GM18502 (cell line): ENCODE results near the gene CNTNAP1.

Experiments
- ATAC-seq: cut with Tn5 transposase; IDR thresholded peaks from one replicate; pipeline ENCODE4 v1.9.1; 2021; ENCODE audit warnings: mild to moderate bottlenecking; ENCODE audit not compliant: unreplicated experiment, poor library complexity

Gene CNTNAP1

GRCh38 chr17:42669977-42670788, 12.1 kb upstream of the CNTNAP1 start:
- ATAC-seq: no peak

- no peak for ATAC-seq
Observed at GRCh38 chr17:42670789-42671657, 11.3 kb upstream of the CNTNAP1 start.

- ATAC-seq: no peak
Observed at GRCh38 chr17:42672038-42672437, 10.3 kb upstream of the CNTNAP1 start.

GRCh38 chr17:42673266-42673884, 9.0 kb upstream of the CNTNAP1 start:
- ATAC-seq: no peak

GRCh38 chr17:42673885-42674754, 8.2 kb upstream of the CNTNAP1 start:
- no peak for ATAC-seq

- ATAC-seq: no peak
Observed at GRCh38 chr17:42674755-42675347, 7.5 kb upstream of the CNTNAP1 start.

GRCh38 chr17:42675348-42675964, 6.9 kb upstream of the CNTNAP1 start:
- ATAC-seq: no peak

GRCh38 chr17:42675965-42676423, 6.3 kb upstream of the CNTNAP1 start:
- no peak for ATAC-seq

GRCh38 chr17:42676424-42677011, 5.8 kb upstream of the CNTNAP1 start, which contains the start of gene PLEKHH3:
Gene PLEKHH3 (minus strand): TSS chr17:42676994. CDS start chr17:42676563, 431 bp downstream.
- ATAC-seq: no peak

GRCh38 chr17:42677012-42677857, 5.1 kb upstream of the CNTNAP1 start:
- ATAC-seq: peak; percentile 55

- peak; percentile 21 for ATAC-seq
Observed at GRCh38 chr17:42677921-42678781, 4.2 kb upstream of the CNTNAP1 start.

GRCh38 chr17:42678951-42679491, 3.3 kb upstream of the CNTNAP1 start:
- no peak for ATAC-seq

- ATAC-seq: peak; percentile 27
Observed at GRCh38 chr17:42679492-42680330, 2.6 kb upstream of the CNTNAP1 start.

- no peak for ATAC-seq
Observed at GRCh38 chr17:42680331-42680808, 2.0 kb upstream of the CNTNAP1 start.

GRCh38 chr17:42682722-42683403, 532 bp downstream of the CNTNAP1 start:
- no peak for ATAC-seq
